NCI-H146 (cell line): ENCODE results near the gene NKAPL.

ENCODE experiments used
- DNase-seq: peaks from one replicate; lab custom pipeline; 2025; lab: John Stamatoyannopoulos, UW

Gene NKAPL

GRCh38 chr6:28245206-28245941 lies 13.7 kb upstream of the NKAPL start:
- DNase-seq, result no peak

GRCh38 chr6:28248916-28249315 lies 10.2 kb upstream of the NKAPL start:
- no peak for DNase-seq

- DNase-seq, result no peak
Measured at GRCh38 chr6:28250747-28251146, 8.3 kb upstream of the NKAPL start.

GRCh38 chr6:28251661-28252008 lies 7.5 kb upstream of the NKAPL start:
- peak; percentile 24 for DNase-seq

- peak; percentile 83 for DNase-seq
Measured at GRCh38 chr6:28252009-28252975, 6.8 kb upstream of the NKAPL start, which contains the start of gene ZKSCAN4. TSS of gene ZKSCAN4 (minus strand) at chr6:28252269. CDS start at chr6:28251980, 289 bp downstream.

- no peak for DNase-seq
Measured at GRCh38 chr6:28254121-28254519, 5.0 kb upstream of the NKAPL start.

GRCh38 chr6:28257042-28257441 lies 2.1 kb upstream of the NKAPL start:
- DNase-seq, result no peak

- no peak for DNase-seq
Measured at GRCh38 chr6:28263922-28264321, 4.8 kb downstream of the NKAPL start.

GRCh38 chr6:28264834-28265401 lies 5.8 kb downstream of the NKAPL start:
- DNase-seq, result no peak

GRCh38 chr6:28266563-28266961 lies 7.5 kb downstream of the NKAPL start:
- no peak for DNase-seq

- DNase-seq, result peak; percentile 87
Measured at GRCh38 chr6:28266962-28267694, 8.0 kb downstream of the NKAPL start, which contains the start of gene ZSCAN26. TSS of gene ZSCAN26 (plus strand) at chr6:28267143. CDS start at chr6:28271920, 4,777 bp downstream.

GRCh38 chr6:28267695-28268059 lies 8.6 kb downstream of the NKAPL start:
- no peak for DNase-seq

- no peak for DNase-seq
Measured at GRCh38 chr6:28269492-28269891, 10.4 kb downstream of the NKAPL start.

GRCh38 chr6:28274888-28275287 lies 15.8 kb downstream of the NKAPL start:
- DNase-seq, result no peak

- DNase-seq, result no peak
Measured at GRCh38 chr6:28277746-28278145, 18.6 kb downstream of the NKAPL start.

- no peak for DNase-seq
Measured at GRCh38 chr6:28280595-28281287, 21.6 kb downstream of the NKAPL start.

- peak; percentile 86 for DNase-seq
Measured at GRCh38 chr6:28281288-28282064, 22.4 kb downstream of the NKAPL start, which contains the start of gene PGBD1. TSS of gene PGBD1 (plus strand) at chr6:28281572. CDS start at chr6:28283814, 2,242 bp downstream.

- DNase-seq, result no peak
Measured at GRCh38 chr6:28282926-28283325, 23.8 kb downstream of the NKAPL start.

GRCh38 chr6:28291573-28291972 lies 32.5 kb downstream of the NKAPL start:
- no peak for DNase-seq

- no peak for DNase-seq
Measured at GRCh38 chr6:28295326-28295725, 36.2 kb downstream of the NKAPL start.
